ENCODE measurements around the gene CATSPER4.
A peak's percentile ranks its signal among the peaks of the same experiment; 100 is the strongest.

The CATSPER4 gene

GRCh38 chr1:26168410-26169197, 21.8 kb upstream of the CATSPER4 start, which contains the start of gene C1orf232:
Gene C1orf232, minus strand, starts transcription at chr1:26168963. Its CDS starts 464 bp downstream, at chr1:26168499.
- Histone ChIP-seq H3K4me3 (ENCODE audit: low read length) (peak within 1 kb of the TSS; percentile 85), H3K9ac (ENCODE audit: low read depth, low read length) (peak within 1 kb of the TSS; percentile 83), H3K27ac (ENCODE audit: low read depth, low read length) (peak within 1 kb of the TSS; percentile 42; the same call in 1 of the 2 replicates), H3K27me3 (ENCODE audit: insufficient read depth, low read length) (peaks cover 31% of the 10 kb centered on the region), H3K9me3 (ENCODE audit: insufficient read depth, low read depth, low read length) (no peaks in the 10 kb centered on the region), H3K36me3 (ENCODE audit: insufficient read depth, low read length) (peaks cover 5% of the 10 kb centered on the region), H3K4me1 (ENCODE audit: insufficient read depth, low read length) (peaks cover 23% of the 10 kb centered on the region)
- WGBS: 77% methylated on average over 5 of the region's 5 CpGs

GRCh38 chr1:26169198-26169554, 21.2 kb upstream of the CATSPER4 start:
- WGBS: 70% methylated on average over 4 of the region's 4 CpGs
- Histone ChIP-seq H3K27ac (ENCODE audit: low read depth, low read length) (no peak overlapping the region), H3K27me3 (ENCODE audit: insufficient read depth, low read length) (peaks cover 25% of the 10 kb centered on the region), H3K4me1 (ENCODE audit: insufficient read depth, low read length) (peaks cover 23% of the 10 kb centered on the region), H3K9ac (ENCODE audit: low read depth, low read length) (no peak overlapping the region), H3K4me3 (ENCODE audit: low read length) (peak overlapping the region; percentile 85), H3K36me3 (ENCODE audit: insufficient read depth, low read length) (peaks cover 5% of the 10 kb centered on the region), H3K9me3 (ENCODE audit: insufficient read depth, low read depth, low read length) (no peaks in the 10 kb centered on the region)

GRCh38 chr1:26169669-26170471, 20.5 kb upstream of the CATSPER4 start, which contains the start of gene ZNF593:
Gene ZNF593, plus strand, starts transcription at chr1:26169908. Its CDS starts 76 bp downstream, at chr1:26169984.
- Histone ChIP-seq H3K27me3 (ENCODE audit: insufficient read depth, low read length) (peaks cover 19% of the 10 kb centered on the region), H3K36me3 (ENCODE audit: insufficient read depth, low read length) (peaks cover 5% of the 10 kb centered on the region), H3K9me3 (ENCODE audit: insufficient read depth, low read depth, low read length) (no peaks in the 10 kb centered on the region), H3K4me1 (ENCODE audit: insufficient read depth, low read length) (peaks cover 23% of the 10 kb centered on the region), H3K4me3 (ENCODE audit: low read length) (peak within 1 kb of the TSS; percentile 85), H3K27ac (ENCODE audit: low read depth, low read length) (peak within 1 kb of the TSS; percentile 42), H3K9ac (ENCODE audit: low read depth, low read length) (peak within 1 kb of the TSS; percentile 83)
- WGBS: under 1% methylated on average over 74 of the region's 76 CpGs

GRCh38 chr1:26170472-26170821, 20.0 kb upstream of the CATSPER4 start:
- WGBS: 80% methylated on average over 9 of the region's 9 CpGs
- Histone ChIP-seq H3K9me3 (ENCODE audit: insufficient read depth, low read depth, low read length) (no peaks in the 10 kb centered on the region), H3K4me3 (ENCODE audit: low read length) (peak overlapping the region; percentile 85), H3K27me3 (ENCODE audit: insufficient read depth, low read length) (peaks cover 14% of the 10 kb centered on the region), H3K36me3 (ENCODE audit: insufficient read depth, low read length) (peaks cover 5% of the 10 kb centered on the region), H3K4me1 (ENCODE audit: insufficient read depth, low read length) (peaks cover 18% of the 10 kb centered on the region), H3K27ac (ENCODE audit: low read depth, low read length) (no peak overlapping the region), H3K9ac (ENCODE audit: low read depth, low read length) (peak overlapping the region; percentile 83)

GRCh38 chr1:26171084-26172072, 19.0 kb upstream of the CATSPER4 start, which contains the start of gene ZNF593OS:
Gene ZNF593OS, minus strand, starts transcription at chr1:26171832. Its CDS starts 171 bp downstream, at chr1:26171661.
- Histone ChIP-seq H3K4me1 (ENCODE audit: insufficient read depth, low read length) (peaks cover 11% of the 10 kb centered on the region; the same call in 1 of the 2 replicates), H3K36me3 (ENCODE audit: insufficient read depth, low read length) (peaks cover 5% of the 10 kb centered on the region), H3K27ac (ENCODE audit: low read depth, low read length) (no peak within 1 kb of the TSS), H3K4me3 (ENCODE audit: low read length) (peak within 1 kb of the TSS; percentile 85), H3K9ac (ENCODE audit: low read depth, low read length) (peak within 1 kb of the TSS; percentile 83; the same call in 1 of the 2 replicates), H3K9me3 (ENCODE audit: insufficient read depth, low read depth, low read length) (no peaks in the 10 kb centered on the region), H3K27me3 (ENCODE audit: insufficient read depth, low read length) (peaks cover 7% of the 10 kb centered on the region; the same call in 1 of the 2 replicates)
- 91% methylated on average over 34 of the region's 34 CpGs for WGBS

- peaks cover 7% of the 10 kb centered on the region for H3K36me3 ChIP-seq (ENCODE audit: insufficient read depth, low read length)
- H3K27me3 ChIP-seq (ENCODE audit: insufficient read depth, low read length): no peaks in the 10 kb centered on the region
- H3K4me3 ChIP-seq (ENCODE audit: low read length): no peak overlapping the region
- H3K9me3 ChIP-seq (ENCODE audit: insufficient read depth, low read depth, low read length): no peaks in the 10 kb centered on the region
- no peak overlapping the region for H3K27ac ChIP-seq (ENCODE audit: low read depth, low read length)
- no peaks in the 10 kb centered on the region; the same call in 1 of the 2 replicates for H3K4me1 ChIP-seq (ENCODE audit: insufficient read depth, low read length)
- no peak overlapping the region for H3K9ac ChIP-seq (ENCODE audit: low read depth, low read length)
- 92% methylated on average over 8 of the region's 8 CpGs for WGBS
These were observed 15.1 kb upstream of the CATSPER4 start for GRCh38 chr1:26175346-26175745.

- 12% methylated on average over 21 of the region's 21 CpGs for WGBS
- H3K36me3 ChIP-seq (ENCODE audit: insufficient read depth, low read length): peaks cover 8% of the 10 kb centered on the region; the same call in 1 of the 2 replicates
- H3K4me3 ChIP-seq (ENCODE audit: low read length): peak within 1 kb of the TSS; percentile 52
- H3K4me1 ChIP-seq (ENCODE audit: insufficient read depth, low read length): no peaks in the 10 kb centered on the region
- no peaks in the 10 kb centered on the region for H3K9me3 ChIP-seq (ENCODE audit: insufficient read depth, low read depth, low read length)
- peak within 1 kb of the TSS; percentile 53 for H3K9ac ChIP-seq (ENCODE audit: low read depth, low read length)
- no peaks in the 10 kb centered on the region for H3K27me3 ChIP-seq (ENCODE audit: insufficient read depth, low read length)
- H3K27ac ChIP-seq (ENCODE audit: low read depth, low read length): no peak within 1 kb of the TSS; the same call in 1 of the 2 replicates
These were observed 13.2 kb upstream of the CATSPER4 start, which contains the start of gene CNKSR1 for GRCh38 chr1:26177182-26177684. Gene CNKSR1, plus strand, starts transcription at chr1:26177491. Its CDS starts 57 bp downstream, at chr1:26177548.

- Histone ChIP-seq H3K4me3 (ENCODE audit: low read length) (no peak overlapping the region), H3K4me1 (ENCODE audit: insufficient read depth, low read length) (no peaks in the 10 kb centered on the region), H3K27ac (ENCODE audit: low read depth, low read length) (no peak overlapping the region), H3K36me3 (ENCODE audit: insufficient read depth, low read length) (peaks cover 23% of the 10 kb centered on the region), H3K9ac (ENCODE audit: low read depth, low read length) (no peak overlapping the region), H3K27me3 (ENCODE audit: insufficient read depth, low read length) (no peaks in the 10 kb centered on the region), H3K9me3 (ENCODE audit: insufficient read depth, low read depth, low read length) (no peaks in the 10 kb centered on the region)
- 87% methylated on average over 3 of the region's 4 CpGs for WGBS
These were observed 10.3 kb upstream of the CATSPER4 start for GRCh38 chr1:26180010-26180506.

- H3K9ac ChIP-seq (ENCODE audit: low read depth, low read length): no peak overlapping the region
- no peaks in the 10 kb centered on the region for H3K9me3 ChIP-seq (ENCODE audit: insufficient read depth, low read depth, low read length)
- H3K36me3 ChIP-seq (ENCODE audit: insufficient read depth, low read length): peaks cover 24% of the 10 kb centered on the region
- 90% methylated on average over 9 of the region's 9 CpGs for WGBS
- no peaks in the 10 kb centered on the region for H3K4me1 ChIP-seq (ENCODE audit: insufficient read depth, low read length)
- H3K27me3 ChIP-seq (ENCODE audit: insufficient read depth, low read length): no peaks in the 10 kb centered on the region
- H3K4me3 ChIP-seq (ENCODE audit: low read length): no peak overlapping the region
- no peak overlapping the region for H3K27ac ChIP-seq (ENCODE audit: low read depth, low read length)
These were observed 8.6 kb upstream of the CATSPER4 start for GRCh38 chr1:26181586-26182382.

Data from HUES64 (cell line).